Measurements from ENCODE around the gene RSPH9.

The RSPH9 gene

GRCh38 chr6:43668151-43669028 is 23.6 kb downstream of the RSPH9 start:
- peak; percentile 68 for DNase-seq (ENCODE audit: low spot score)

GRCh38 chr6:43669050-43669921 is 24.4 kb downstream of the RSPH9 start:
- peak; percentile 49 for DNase-seq (ENCODE audit: low spot score)

DNA sequence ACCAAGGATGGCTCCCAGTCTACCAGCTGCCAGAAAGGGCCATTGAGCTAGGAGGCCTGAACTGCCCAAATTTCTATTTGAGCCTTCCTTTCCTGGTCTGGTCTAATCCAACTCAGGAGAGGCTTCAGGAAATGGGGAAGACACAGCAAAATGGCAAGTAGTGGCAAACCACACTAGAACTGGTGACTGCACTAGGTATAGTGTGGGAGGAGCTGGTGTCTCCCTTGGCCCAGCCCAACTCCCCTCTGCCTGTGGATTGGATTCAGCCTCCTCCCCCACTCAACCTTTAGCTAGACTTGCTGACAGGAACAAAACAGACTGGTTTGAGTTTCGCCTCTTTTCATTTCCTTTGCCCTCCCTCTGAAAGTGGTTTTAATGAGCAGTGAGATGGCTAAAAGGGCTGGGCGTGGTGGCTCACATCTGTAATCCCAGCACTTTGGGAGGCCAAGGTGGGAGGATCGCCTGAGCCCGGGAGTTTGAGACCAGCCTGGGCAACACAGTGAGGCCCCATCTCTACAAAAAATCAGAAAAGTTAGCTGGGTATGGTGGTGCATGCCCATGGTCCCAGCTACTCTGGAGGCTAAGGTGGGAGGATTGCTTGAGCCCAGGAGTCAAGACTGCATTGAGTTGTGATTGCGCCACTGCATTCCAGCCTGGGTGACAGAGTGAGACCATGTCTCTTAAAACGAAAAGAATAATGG is 25.2 kb downstream of the RSPH9 start:
- no peak for DNase-seq (ENCODE audit: low spot score)

- DNase-seq (ENCODE audit: low spot score), result no peak
Observed at GRCh38 chr6:43670623-43670986, 25.8 kb downstream of the RSPH9 start.

- no peak for DNase-seq (ENCODE audit: low spot score)
Observed at GRCh38 chr6:43671011-43671800, 26.4 kb downstream of the RSPH9 start.

- DNase-seq (ENCODE audit: low spot score), result no peak
Observed at GRCh38 chr6:43671801-43672690, 27.2 kb downstream of the RSPH9 start.

- peak; percentile 49 for DNase-seq (ENCODE audit: low spot score)
Observed at GRCh38 chr6:43673444-43674084, 28.7 kb downstream of the RSPH9 start.

GRCh38 chr6:43674291-43674690 is 29.5 kb downstream of the RSPH9 start:
- DNase-seq (ENCODE audit: low spot score), result no peak

DNA sequence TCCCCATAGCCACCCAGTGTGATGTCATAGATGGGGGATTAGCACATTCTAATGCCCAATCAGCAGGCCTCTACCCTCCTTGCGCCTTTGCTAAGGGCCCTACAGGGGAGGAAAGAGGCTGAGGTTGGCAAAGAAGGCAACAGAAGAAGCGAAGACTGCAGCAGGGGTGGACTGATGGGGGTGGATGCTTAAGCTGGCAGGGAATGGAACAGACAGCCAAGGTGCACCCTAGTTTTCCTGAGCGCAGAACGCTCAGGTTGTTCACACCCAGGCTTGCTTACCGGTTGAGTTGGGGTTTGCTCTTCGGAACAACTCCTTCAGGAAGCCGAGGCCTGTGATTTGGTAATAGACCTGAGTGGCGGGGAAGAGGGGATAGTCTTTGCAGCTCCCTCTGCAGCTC is 30.1 kb downstream of the RSPH9 start:
- DNase-seq (ENCODE audit: low spot score), result peak; percentile 68

DNA sequence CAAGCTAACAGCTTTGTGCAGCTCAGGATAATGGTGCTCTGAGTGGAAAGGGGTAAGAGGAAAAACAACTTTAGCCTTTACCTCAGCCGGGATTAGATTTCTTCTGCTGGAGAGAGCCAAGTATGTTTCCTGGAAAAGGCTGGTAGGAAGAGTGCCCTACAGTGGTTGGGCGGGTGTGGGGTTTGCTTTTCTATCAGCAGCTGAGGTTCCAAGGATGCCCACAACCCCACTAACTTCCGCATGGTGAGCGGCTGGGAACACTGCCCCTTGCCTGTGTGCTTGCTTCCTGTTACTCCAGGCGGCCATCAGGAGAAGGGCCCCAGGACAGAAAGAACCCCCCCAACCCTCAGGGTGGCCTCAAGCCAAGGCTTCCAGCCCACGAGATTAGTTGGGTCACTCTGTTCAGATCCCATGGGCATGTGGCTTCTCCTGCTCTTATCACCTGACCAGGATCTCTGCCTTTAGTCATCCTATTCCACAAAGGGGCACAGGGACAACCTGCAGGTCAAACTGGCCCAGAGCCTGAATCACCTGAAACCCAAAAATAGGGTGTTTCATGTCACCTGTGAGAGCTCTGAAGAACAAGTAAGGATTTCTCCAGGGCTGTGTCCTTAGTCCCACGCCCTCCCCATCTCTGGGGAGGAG is 32.2 kb downstream of the RSPH9 start:
- no peak for DNase-seq (ENCODE audit: low spot score)

DNA sequence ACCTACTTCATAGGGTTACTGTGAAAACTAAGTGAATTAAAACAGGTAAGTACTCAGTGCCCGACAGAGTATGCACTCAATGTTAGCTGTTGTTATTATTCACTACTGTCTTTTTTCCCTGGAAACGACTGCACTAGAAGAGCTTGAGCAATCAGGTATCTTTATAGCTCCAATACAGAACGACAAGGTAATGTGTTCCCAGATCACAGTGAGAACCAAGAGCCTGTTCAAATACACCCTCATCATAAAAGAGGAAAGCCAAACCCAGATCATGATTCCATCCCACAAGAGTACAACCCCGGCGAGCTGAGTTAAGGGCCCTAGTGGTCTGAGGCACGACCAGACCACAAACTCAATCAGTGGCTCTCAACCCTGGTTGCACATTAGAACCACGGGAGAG is 32.9 kb downstream of the RSPH9 start:
- DNase-seq (ENCODE audit: low spot score), result no peak

DNA sequence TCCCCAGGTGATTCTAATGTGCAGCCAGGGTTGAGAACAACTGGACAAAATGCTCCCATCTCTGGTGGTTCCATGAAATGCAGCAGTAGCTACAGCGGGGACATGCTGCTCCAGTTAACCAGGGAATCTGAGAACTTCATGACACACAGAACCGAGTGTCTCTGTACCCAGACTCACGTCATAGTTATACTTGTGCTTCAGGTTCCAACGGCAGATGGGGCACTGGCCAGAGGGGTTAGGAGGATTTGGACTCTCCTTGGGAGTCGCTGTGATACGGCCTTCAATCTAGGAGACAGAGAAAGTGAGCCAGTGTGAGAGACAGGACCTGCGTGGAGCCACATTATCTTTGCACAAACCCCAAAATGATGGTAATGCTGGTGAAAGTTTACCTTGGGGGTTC is 33.5 kb downstream of the RSPH9 start:
- no peak for DNase-seq (ENCODE audit: low spot score)

DNA sequence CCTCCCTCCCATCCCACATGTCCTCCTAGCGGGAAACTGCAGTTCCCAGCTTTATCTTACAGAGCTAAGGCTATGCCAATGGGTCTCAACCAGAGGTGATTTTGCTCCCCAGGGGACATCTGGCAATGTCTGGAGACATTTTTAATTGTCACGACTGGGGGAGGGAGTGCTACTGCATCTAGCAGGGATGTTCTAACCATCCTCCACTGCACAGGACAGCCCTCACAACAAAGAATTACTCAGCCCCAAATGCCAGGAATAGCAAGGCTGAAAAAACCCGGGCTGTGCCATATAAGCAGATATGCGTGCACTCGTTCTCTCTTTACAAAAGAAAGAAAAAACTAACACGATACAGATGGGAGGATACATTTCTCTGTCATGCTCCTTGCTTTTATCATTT is 34.2 kb downstream of the RSPH9 start:
- no peak for DNase-seq (ENCODE audit: low spot score)

- DNase-seq (ENCODE audit: low spot score), result no peak
Observed at GRCh38 chr6:43680308-43681200, 35.7 kb downstream of the RSPH9 start.

GRCh38 chr6:43681303-43681702 is 36.5 kb downstream of the RSPH9 start:
- DNase-seq (ENCODE audit: low spot score), result no peak

GRCh38 chr6:43682724-43683429 is 38.0 kb downstream of the RSPH9 start:
- no peak for DNase-seq (ENCODE audit: low spot score)

DNA sequence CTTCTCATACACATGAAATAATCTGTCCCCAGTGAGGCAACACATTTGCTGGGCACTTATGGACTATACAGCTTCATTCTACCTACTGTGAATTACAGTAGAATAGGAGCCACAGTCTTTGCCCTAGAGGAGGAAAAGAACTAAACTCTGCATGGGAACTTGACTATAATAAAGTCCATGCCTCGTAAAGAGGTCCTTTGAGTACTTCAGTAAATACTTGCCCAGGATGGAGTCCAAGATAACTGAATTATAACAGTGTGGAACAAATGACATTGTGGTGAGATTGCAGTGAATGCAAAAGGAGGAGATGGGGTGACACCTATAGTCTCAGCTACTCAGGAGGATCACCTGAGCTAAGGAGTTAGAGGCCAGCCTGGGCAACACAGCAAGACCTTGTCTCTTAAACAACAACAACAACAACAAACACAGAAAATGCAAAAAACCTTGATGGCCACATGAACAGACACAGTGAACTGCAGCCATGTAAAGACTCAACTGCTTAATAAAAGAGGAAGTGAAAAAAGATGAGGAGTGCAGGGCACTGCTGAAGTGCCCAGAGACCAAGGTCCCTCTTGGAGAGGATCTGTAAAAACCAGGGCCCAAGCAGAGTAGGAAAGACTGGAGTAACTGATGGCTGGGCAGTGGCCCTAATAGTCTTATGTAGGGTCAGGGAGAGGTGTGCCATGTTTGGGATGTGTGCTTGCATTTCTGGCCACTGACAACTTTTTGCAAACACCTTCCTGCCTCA is 39.0 kb downstream of the RSPH9 start:
- DNase-seq (ENCODE audit: low spot score), result no peak

Data from putamen (tissue), 1 donor.